Gastrocnemius medialis (tissue), 4 donors: ENCODE data around the gene TMPRSS9. TPM values are rescaled to one million over a fixed set of nuclear protein-coding genes. Genes with fewer than 3 reads are reported as not detected.

Source experiments
- ATAC-seq, 2 donors: fragments of 150-250 bp; one replicate each; pipeline ENCODE4 v1.9.1; 2016
- DNase-seq, 2 donors: peaks; one replicate each; pipeline ENCODE4 v3.0.0-alpha.2; 2019
- H3K27ac ChIP-seq, 4 donors: fragments of 200-600 bp; sonication (generic); 1 replicate in 1 of 4; 2 replicates in 3 of 4; pipeline ENCODE4 v1.5.1; 2016 to 2018; ENCODE audit warnings: mild to moderate bottlenecking in 2 of 4, moderate library complexity in 1 of 4
- H3K27me3 ChIP-seq, 3 donors: fragments of 200-600 bp; sonication (generic) in 2 of 3; 1 replicate in 1 of 3; 2 replicates in 2 of 3; pipeline versions ENCODE4 v1.5.1 to v1.6.0; 2016 to 2019; ENCODE audit warnings: mild to moderate bottlenecking in 1 of 3, moderate library complexity in 1 of 3
- H3K36me3 ChIP-seq, 2 donors: fragments of 200-600 bp; sonication (generic) in 1 of 2; one replicate each; pipeline ENCODE4 v1.5.1; 2017 to 2018
- H3K4me1 ChIP-seq, 2 donors: fragments of 200-600 bp; sonication (generic) in 1 of 2; one replicate each; pipeline ENCODE4 v1.5.1; 2016 to 2017; ENCODE audit warnings: mild to moderate bottlenecking in 2 of 2
- H3K4me3 ChIP-seq, 4 donors: fragments of 200-600 bp; sonication (generic) in 3 of 4; 1 replicate in 1 of 4; 2 replicates in 3 of 4; pipeline ENCODE4 v1.5.1; 2016 to 2019; ENCODE audit warnings: mild to moderate bottlenecking in 2 of 4
- H3K9me3 ChIP-seq, 3 donors: fragments of 200-600 bp; sonication (generic) in 2 of 3; 1 replicate in 1 of 3; 2 replicates in 2 of 3; pipeline ENCODE4 v1.5.1; 2016 to 2019
- POLR2A ChIP-seq, 2 donors: fragments of 450-650 bp; IDR thresholded peaks; one replicate each; pipeline ENCODE4 v1.6.1; 2017; ENCODE audit warnings: antibody characterized with exemption in 2 of 2, mild to moderate bottlenecking in 2 of 2, moderate library complexity in 2 of 2
- in situ Hi-C, 4 donors: fragments of 200-750 bp; cut with MboI; loops; one replicate each; pipeline versions ENCODE4 v1.15.0 to v1.8.0; 2017; ENCODE audit warnings: low sequenced_read_pairs in 4 of 4
- intact Hi-C: fragments of 100-400 bp; cut with DNase I; formaldehyde crosslinking; loops from one replicate; pipeline ENCODE4 v1.15.1; 2023; ENCODE audit warnings: low total_unique reads
- microRNA-seq, 2 donors: library from miRNA; unstranded; fragments of <30 nt; microRNA quantifications; one replicate each; pipeline ENCODE4, GENCODE V29; 2016; ENCODE audit warnings: borderline replicate concordance in 2 of 2
- total RNA-seq, 4 donors: library from RNA; depleted of rRNA; stranded (reverse); fragments of >200 nt; gene quantifications; one replicate each; pipeline versions ENCODE4 v1.1.0 to v1.2.3, GENCODE V29; 2016
- TF ChIP-seq, protein P1 (sequence below), 5 experiments: fragments of 450-650 bp in 3 of 5; fragments of 200-600 bp in 2 of 5; sonication (generic) in 2 of 5; IDR thresholded peaks in 4 of 5; conservative IDR thresholded peaks in 1 of 5; 1 replicate in 4 of 5; 2 replicates in 1 of 5; pipeline ENCODE4 v1.5.1; 2016 to 2019; ENCODE audit warnings: antibody characterized with exemption in 5 of 5, mild to moderate bottlenecking in 3 of 5, moderate library complexity in 3 of 5

Gene TMPRSS9
- total RNA-seq, 4 donors from 2014 or later, result not detected

DNA sequence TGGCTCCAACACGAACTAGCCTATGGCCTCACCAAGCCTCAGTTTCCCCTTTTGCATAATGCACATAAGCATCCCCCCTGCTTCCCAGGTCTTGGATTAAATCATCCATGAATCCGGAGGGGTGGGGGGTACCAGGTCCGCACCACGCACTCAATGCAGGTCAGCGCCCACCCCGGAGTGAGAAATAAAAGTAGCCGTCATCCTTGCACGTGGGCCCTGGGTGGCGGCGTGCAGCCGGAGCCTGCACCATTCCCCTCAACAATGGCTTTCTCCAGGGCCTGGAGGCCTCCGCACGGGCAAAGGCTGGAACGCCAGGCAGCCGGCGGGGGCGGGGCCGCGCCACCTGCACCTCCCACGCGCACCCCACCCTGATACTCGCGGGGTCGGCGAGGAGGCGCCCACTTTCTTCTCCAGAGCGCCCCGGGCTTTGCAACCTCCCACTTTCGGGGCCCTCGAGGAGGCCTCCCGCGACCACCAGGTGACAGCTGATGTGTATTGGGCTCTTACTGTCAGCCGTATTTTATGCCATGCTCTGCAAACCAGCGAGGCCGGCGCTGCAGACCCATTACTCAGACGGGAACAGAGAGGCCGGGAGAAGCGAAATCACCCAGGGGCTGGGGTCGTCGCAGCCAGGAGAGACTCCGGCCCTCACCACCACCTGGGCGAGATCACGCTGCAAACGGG, 115.1 kb downstream of the TMPRSS9 start:
- Histone ChIP-seq H3K27me3 (no peaks in the 10 kb centered on the region), H3K4me3 (peak overlapping the region; percentile 66 to 92 (median 82)), H3K36me3 (no peaks in the 10 kb centered on the region), H3K9me3 (no peaks in the 10 kb centered on the region), H3K4me1 (peaks cover 21 to 42% of the 10 kb centered on the region in 2 donors), H3K27ac (peak overlapping the region; percentile 74 to 98 (median 86))
- ATAC-seq, result peak; percentile 12 to 17
- in situ Hi-C loops, result loop anchor here in 3 of 4 donors (5.0 to 10.0 kb wide), 5 partner anchors 67 to 140 kb away; no protein-coding TSS in a partner anchor
- peak in 1 of 2 donors; percentile 33 for DNase-seq
- TF ChIP-seq POLR2A (IDR thresholded peaks at IDR 0.05), result no peak
- TF ChIP-seq, protein P1, sequence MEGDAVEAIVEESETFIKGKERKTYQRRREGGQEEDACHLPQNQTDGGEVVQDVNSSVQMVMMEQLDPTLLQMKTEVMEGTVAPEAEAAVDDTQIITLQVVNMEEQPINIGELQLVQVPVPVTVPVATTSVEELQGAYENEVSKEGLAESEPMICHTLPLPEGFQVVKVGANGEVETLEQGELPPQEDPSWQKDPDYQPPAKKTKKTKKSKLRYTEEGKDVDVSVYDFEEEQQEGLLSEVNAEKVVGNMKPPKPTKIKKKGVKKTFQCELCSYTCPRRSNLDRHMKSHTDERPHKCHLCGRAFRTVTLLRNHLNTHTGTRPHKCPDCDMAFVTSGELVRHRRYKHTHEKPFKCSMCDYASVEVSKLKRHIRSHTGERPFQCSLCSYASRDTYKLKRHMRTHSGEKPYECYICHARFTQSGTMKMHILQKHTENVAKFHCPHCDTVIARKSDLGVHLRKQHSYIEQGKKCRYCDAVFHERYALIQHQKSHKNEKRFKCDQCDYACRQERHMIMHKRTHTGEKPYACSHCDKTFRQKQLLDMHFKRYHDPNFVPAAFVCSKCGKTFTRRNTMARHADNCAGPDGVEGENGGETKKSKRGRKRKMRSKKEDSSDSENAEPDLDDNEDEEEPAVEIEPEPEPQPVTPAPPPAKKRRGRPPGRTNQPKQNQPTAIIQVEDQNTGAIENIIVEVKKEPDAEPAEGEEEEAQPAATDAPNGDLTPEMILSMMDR (IDR thresholded peaks at IDR 0.05 in 4 of 5, conservative IDR thresholded peaks at IDR 0.05 in 1 of 5), result no peak
- intact Hi-C loops, result no loop called here

Small RNAs within 50 kb of the gene (microRNA-seq; reads per million reads assigned to microRNA genes)
- gene MIR7108, result 0 reads per million in 2 donors

Other genes with a start within 250 kb of the TMPRSS9 start
- 100 to 1,000 TPM in 1 of 4 donors, 10 to 100 TPM in 3; 71.0 to 139 (median 99.0) TPM for gene AP3D1, start 208.7 kb upstream of the TMPRSS9 start, total RNA-seq
- gene DOT1L, start 196.3 kb upstream of the TMPRSS9 start, total RNA-seq, result 10 to 100 TPM in 3 of 4 donors, 1 to 10 TPM in 1; 9.3 to 48.5 (median 15.8) TPM
- gene PLEKHJ1, start 123.9 kb upstream of the TMPRSS9 start, total RNA-seq, result 10 to 100 TPM; 50.1 to 72.4 (median 61.6) TPM
- gene SF3A2, start 123.4 kb upstream of the TMPRSS9 start, total RNA-seq, result 10 to 100 TPM; 23.9 to 29.2 (median 26.5) TPM
- 1 to 10 TPM in 2 of 4 donors, under 1 TPM in 2; 0.80 to 3.9 (median 1.2) TPM for gene AMH, start 110.9 kb upstream of the TMPRSS9 start, total RNA-seq
- 100 to 1,000 TPM; 152 to 383 (median 303) TPM for gene JSRP1, start 103.8 kb upstream of the TMPRSS9 start, total RNA-seq
- under 1 TPM in 1 of 4 donors, not detected in 3; 0.11 TPM for gene PEAK3, start 78.1 kb upstream of the TMPRSS9 start, total RNA-seq
- not detected for gene LINGO3, start 52.1 kb upstream of the TMPRSS9 start, total RNA-seq
- gene LSM7, start 31.7 kb upstream of the TMPRSS9 start, total RNA-seq, result 100 to 1,000 TPM in 1 of 4 donors, 10 to 100 TPM in 3; 70.0 to 109 (median 77.5) TPM
- 10 to 100 TPM; 18.1 to 27.7 (median 23.2) TPM for gene SPPL2B, start 31.6 kb upstream of the TMPRSS9 start, total RNA-seq
- gene TIMM13, start 67.3 kb downstream of the TMPRSS9 start, total RNA-seq, result 10 to 100 TPM; 23.7 to 60.3 (median 46.8) TPM
- gene LMNB2, start 96.7 kb downstream of the TMPRSS9 start, total RNA-seq, result 10 to 100 TPM; 14.8 to 34.1 (median 23.6) TPM
- 10 to 100 TPM; 32.2 to 48.7 (median 41.7) TPM for gene GADD45B, start 115.9 kb downstream of the TMPRSS9 start, total RNA-seq